Psoas muscle (tissue), 8 donors: ENCODE measurements around the gene HIGD1C. TPM values are rescaled to one million over a fixed set of nuclear protein-coding genes. Genes with fewer than 3 reads are reported as not detected.

Source experiments
- ATAC-seq, 4 donors: fragments of 200-7000 bp; cut with Tn5 transposase; one replicate each; pipeline ENCODE4 v1.9.1; 2020; ENCODE audit warnings: moderate library complexity in 3 of 4, mild to moderate bottlenecking in 2 of 4
- DNase-seq, 2 donors: peaks; one replicate each; pipeline ENCODE4 v3.0.0-alpha.2; 2020
- H3K27ac ChIP-seq: fragments of 200-600 bp; one replicate; pipeline ENCODE4 v1.8.0; 2022
- H3K27me3 ChIP-seq, 3 donors: fragments of 200-600 bp in 1 of 3; one replicate each; pipeline versions ENCODE4 v1.6.1 to v1.8.0; 2013 to 2022; ENCODE audit warnings: low read length in 2 of 3, mild to moderate bottlenecking in 2 of 3, moderate library complexity in 1 of 3; ENCODE audit not compliant: insufficient read depth in 3 of 3
- H3K36me3 ChIP-seq, 2 donors: fragments of 200-600 bp in 1 of 2; one replicate each; pipeline versions ENCODE4 v1.6.1 to v1.8.0; 2013 to 2022; ENCODE audit warnings: low read depth in 1 of 2, mild to moderate bottlenecking in 1 of 2, moderate library complexity in 1 of 2; ENCODE audit not compliant: insufficient read depth in 1 of 2
- H3K4me1 ChIP-seq: fragments of 200-600 bp; one replicate; pipeline ENCODE4 v1.8.0; 2022
- H3K4me3 ChIP-seq: fragments of 200-600 bp; one replicate; pipeline ENCODE4 v1.8.0; 2022; ENCODE audit warnings: mild to moderate bottlenecking
- H3K9me3 ChIP-seq: fragments of 200-600 bp; one replicate; pipeline ENCODE4 v1.8.0; 2022
- WGBS, 3 donors: extraction: QIAGEN DNeasy Blood & Tissue Kit; methylation state at CpG; one replicate each; pipeline versions ENCODE4 v1.1.6 to v1.1.7; 2013; 5-methylcytosine and 5-hydroxymethylcytosine counted together
- intact Hi-C, 2 donors: fragments of 100-400 bp; cut with DNase I; formaldehyde crosslinking; loops; one replicate each; pipeline versions ENCODE4 v1.11.0 to v1.14.2; 2022
- polyA plus RNA-seq, 3 donors: library from polyadenylated mRNA; stranded (reverse); fragments of 200-250 nt; gene quantifications; one replicate each; pipeline ENCODE4 v1.2.3, GENCODE V29; 2013
- total RNA-seq, 4 donors: library from RNA; stranded (reverse); fragmentation: NEBNext Ultra II Directional in 2 of 4; extraction: Animal tissue kit (Norgen Biotek cat#: 25700) in 2 of 4; gene quantifications; one replicate each; pipeline versions ENCODE4 v1.2.1 to v1.2.4, GENCODE V29; 2021 to 2023
- TF ChIP-seq, protein P1 (sequence below): fragments of 200-600 bp; IDR thresholded peaks from one replicate; pipeline ENCODE4 v1.8.0; 2022; ENCODE audit warnings: antibody characterized with exemption
- donor health status: healthy with polysubstance abuse.
- donor health status: DM: no; HTN: no; CAD: no; lungs with moderate emphysema.
- donor health status: Bipolar disorder and iron deficiency.
- donor health status: healthy.
- donor health status: DM: yes; HTN: yes; CAD: no.
- donor health status: DM: no; HTN: no; CAD: no.
- donor health status: DM: no; HTN: no; CAD: no.
- donor health status: DM: yes; HTN: yes; CAD: no.

HIGD1C gene
- total and polyA plus RNA-seq, 7 donors, result not detected

DNA sequence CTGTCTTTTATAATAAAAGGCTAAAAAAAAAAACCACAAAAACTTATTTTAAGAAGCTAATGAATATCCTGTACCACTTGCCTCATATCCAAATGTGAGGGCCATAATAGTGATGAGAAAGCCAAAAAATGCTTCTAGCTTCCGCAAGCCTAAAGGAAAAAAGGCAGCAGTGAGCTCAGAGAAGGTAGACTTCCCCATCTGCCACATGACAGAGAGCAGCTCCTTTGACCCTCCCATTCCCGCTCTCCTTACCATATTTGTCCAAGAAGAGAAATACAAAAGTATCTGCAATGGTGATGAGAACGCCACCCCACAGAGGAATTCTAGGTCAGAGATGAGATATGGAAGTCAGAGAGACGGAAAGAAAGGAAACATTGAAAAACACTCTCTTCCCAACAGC, 46.7 kb downstream of the HIGD1C start:
- TF ChIP-seq, protein P1, sequence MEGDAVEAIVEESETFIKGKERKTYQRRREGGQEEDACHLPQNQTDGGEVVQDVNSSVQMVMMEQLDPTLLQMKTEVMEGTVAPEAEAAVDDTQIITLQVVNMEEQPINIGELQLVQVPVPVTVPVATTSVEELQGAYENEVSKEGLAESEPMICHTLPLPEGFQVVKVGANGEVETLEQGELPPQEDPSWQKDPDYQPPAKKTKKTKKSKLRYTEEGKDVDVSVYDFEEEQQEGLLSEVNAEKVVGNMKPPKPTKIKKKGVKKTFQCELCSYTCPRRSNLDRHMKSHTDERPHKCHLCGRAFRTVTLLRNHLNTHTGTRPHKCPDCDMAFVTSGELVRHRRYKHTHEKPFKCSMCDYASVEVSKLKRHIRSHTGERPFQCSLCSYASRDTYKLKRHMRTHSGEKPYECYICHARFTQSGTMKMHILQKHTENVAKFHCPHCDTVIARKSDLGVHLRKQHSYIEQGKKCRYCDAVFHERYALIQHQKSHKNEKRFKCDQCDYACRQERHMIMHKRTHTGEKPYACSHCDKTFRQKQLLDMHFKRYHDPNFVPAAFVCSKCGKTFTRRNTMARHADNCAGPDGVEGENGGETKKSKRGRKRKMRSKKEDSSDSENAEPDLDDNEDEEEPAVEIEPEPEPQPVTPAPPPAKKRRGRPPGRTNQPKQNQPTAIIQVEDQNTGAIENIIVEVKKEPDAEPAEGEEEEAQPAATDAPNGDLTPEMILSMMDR, result no peak
- no peak overlapping the region for H3K27ac ChIP-seq
- H3K36me3 ChIP-seq, result peaks cover 3 to 95% of the 10 kb centered on the region in 2 donors
- intact Hi-C loops, result no loop called here
- no peak for ATAC-seq
- no peaks in the 10 kb centered on the region for H3K27me3 ChIP-seq
- no peaks in the 10 kb centered on the region for H3K4me1 ChIP-seq
- H3K4me3 ChIP-seq, result no peak overlapping the region
- 84 to 97% (median 97%) methylated on average over 4 of the region's 4 CpGs for WGBS, 3 donors
- no peaks in the 10 kb centered on the region for H3K9me3 ChIP-seq
- DNase-seq, result no peak

DNA sequence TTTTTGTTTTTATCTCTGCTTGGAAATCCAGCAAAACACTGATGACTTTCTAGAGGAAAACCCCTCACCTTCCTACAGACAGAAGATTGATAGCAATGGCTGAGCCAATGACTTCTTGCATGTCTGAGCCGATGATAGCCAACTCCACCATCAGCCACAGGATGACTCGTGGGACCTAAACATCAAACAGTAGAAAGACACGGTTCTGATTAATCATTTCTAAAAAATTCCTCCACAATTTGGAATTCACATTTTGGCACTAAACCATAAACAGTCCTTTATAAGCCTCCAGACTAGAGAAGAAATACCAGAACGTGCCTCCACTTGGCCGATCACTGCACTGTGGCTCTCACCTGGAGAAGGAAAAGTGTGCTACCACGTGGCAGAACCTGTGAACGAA, 47.9 kb downstream of the HIGD1C start:
- H3K4me3 ChIP-seq, result no peak overlapping the region
- no peak overlapping the region for H3K27ac ChIP-seq
- no peaks in the 10 kb centered on the region for H3K9me3 ChIP-seq
- no peaks in the 10 kb centered on the region for H3K27me3 ChIP-seq
- WGBS, 3 donors, result 72 to 81% (median 80%) methylated on average over 7 of the region's 7 CpGs
- H3K4me1 ChIP-seq, result no peaks in the 10 kb centered on the region
- TF ChIP-seq, protein P1, result no peak
- ATAC-seq (no peak), DNase-seq (no peak)
- intact Hi-C loops, result no loop called here
- H3K36me3 ChIP-seq, result peaks cover 6 to 95% of the 10 kb centered on the region in 2 donors

DNA sequence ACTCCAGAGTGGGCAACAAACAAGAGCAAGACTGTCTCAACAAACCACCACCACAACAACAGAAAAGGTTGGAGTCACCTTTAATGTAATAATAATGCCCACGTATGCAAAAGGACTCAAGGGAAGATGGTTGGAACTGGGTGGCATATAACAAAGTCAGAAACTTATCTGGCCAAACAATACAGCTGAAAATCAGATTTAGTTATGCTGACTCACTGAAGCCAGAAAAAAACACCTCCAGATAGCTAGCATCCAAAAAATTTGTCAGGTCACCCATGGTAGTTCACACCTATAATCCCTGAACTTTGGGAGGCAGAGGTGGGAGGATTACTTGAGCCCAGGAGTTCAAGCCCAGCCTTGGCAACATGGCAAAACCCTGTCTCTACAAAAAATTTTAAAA, 49.5 kb downstream of the HIGD1C start:
- no peak overlapping the region for H3K27ac ChIP-seq
- TF ChIP-seq, protein P1, result no peak
- no peak for ATAC-seq
- no peaks in the 10 kb centered on the region for H3K9me3 ChIP-seq
- peaks cover 9 to 93% of the 10 kb centered on the region in 2 donors for H3K36me3 ChIP-seq
- DNase-seq, result no peak
- 82 to 91% (median 90%) methylated on average over 1 of the region's 1 CpG for WGBS, 3 donors
- intact Hi-C loops, result no loop called here
- H3K27me3 ChIP-seq, result no peaks in the 10 kb centered on the region
- no peaks in the 10 kb centered on the region for H3K4me1 ChIP-seq
- no peak overlapping the region for H3K4me3 ChIP-seq

DNA sequence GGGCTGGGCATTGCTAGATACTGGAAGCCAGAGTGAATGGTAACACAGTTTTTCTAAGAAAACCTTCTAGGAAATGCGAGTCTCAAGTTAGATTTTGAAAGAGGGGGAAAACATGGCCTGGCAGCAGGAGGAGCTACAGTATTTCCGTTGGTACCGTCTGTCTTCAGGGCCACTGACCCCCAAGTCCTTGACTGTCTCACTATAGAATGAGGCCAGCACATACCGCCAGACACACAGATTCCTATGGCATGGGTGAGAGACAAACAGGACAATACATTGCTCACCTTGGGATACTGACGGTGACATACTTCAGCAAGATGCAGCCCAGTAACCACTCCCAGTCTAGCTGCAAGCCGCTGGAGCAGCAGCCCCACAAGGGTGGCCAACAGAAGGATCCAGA, 52.2 kb downstream of the HIGD1C start:
- no peak for DNase-seq
- TF ChIP-seq, protein P1, result no peak
- H3K4me3 ChIP-seq, result no peak overlapping the region
- intact Hi-C loops, result no loop called here
- no peaks in the 10 kb centered on the region for H3K9me3 ChIP-seq
- H3K36me3 ChIP-seq, result peaks cover 9 to 84% of the 10 kb centered on the region in 2 donors
- 54 to 79% (median 58%) methylated on average over 6 of the region's 6 CpGs for WGBS, 3 donors
- H3K27ac ChIP-seq, result no peak overlapping the region
- no peaks in the 10 kb centered on the region for H3K4me1 ChIP-seq
- ATAC-seq, result no peak
- no peaks in the 10 kb centered on the region for H3K27me3 ChIP-seq

DNA sequence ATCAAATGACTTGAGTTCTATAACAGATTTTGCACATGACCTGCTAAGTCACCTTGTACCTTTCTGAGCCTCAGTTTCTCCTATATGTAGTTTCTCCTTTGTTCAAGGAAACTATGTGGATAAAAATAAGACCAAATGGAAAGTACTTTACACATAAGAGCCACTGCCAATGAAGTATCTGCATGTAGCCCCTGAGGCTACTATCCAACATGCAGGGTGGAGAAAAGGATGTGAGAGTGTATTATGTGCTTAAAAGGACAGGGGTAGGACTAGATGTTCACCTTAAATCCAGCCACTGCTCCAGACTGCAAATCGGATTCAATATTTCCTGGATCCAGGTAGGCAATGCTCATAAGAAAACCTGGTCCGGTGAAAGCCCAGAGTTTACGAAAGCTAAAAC, 52.7 kb downstream of the HIGD1C start:
- intact Hi-C loops, result no loop called here
- WGBS, 3 donors, result 94 to 100% (median 98%) methylated on average over 3 of the region's 3 CpGs
- ATAC-seq (no peak), DNase-seq (no peak)
- no peaks in the 10 kb centered on the region for H3K9me3 ChIP-seq
- H3K4me3 ChIP-seq, result no peak overlapping the region
- H3K36me3 ChIP-seq, result peaks cover 9 to 78% of the 10 kb centered on the region in 2 donors
- TF ChIP-seq, protein P1, result no peak
- no peaks in the 10 kb centered on the region for H3K27me3 ChIP-seq
- no peak overlapping the region for H3K27ac ChIP-seq
- H3K4me1 ChIP-seq, result no peaks in the 10 kb centered on the region
